GM21390 (cell line): ENCODE data around the gene NPEPL1.

Experiments used
- ATAC-seq: cut with Tn5 transposase; IDR thresholded peaks from one replicate; pipeline ENCODE4 v1.9.1; 2021; ENCODE audit not compliant: unreplicated experiment

The NPEPL1 gene

DNA sequence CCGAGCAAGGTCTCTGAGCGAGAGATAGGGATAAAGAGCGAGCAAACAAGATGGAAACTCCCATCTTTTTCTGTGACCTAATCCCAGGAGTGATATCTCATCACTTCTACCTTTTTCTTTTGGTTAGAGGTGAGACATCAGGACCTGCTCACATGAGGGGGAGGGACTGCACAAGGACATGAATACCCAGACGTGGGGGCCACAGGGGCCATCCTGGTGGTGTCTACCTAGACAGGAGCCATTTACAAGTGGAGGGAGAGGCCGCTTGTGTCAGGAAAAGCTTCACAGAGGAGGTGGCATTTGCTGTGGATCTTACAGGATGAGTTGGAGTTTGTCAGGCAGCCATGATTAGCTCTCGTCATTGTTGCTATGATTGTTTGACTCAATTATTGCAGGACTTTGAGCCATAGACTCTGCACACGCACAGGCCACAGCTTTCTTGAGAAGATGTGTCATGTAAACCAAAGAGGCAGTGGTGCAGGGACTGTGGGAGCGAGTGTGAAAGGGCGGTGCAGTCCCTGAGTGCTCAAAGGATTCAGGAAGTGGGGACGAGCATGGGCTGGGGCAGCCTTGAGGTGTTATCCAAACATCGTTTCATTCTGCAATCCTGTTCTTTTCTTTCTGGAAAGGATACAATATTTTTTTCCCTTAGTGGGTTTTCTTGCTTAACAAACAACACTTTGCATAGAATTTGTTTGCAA is 7.7 kb downstream of the NPEPL1 start:
- ATAC-seq: no peak

DNA sequence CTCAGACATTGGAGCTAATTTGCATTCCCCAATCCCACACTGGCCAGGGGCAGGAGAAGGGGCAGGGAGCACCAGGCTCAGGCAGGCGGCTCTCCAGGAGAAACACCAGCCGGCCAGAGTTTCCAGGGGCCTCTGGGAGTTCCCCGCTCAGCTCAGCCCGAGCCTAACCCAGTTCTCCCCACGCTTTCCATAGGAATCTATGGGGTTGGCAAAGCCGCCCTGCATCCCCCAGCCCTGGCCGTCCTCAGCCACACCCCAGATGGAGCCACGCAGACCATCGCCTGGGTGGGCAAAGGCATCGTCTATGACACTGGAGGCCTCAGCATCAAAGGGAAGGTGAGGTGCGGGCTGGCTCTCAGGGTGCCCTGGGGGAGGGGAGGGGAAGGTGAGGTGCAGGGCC is 8.2 kb downstream of the NPEPL1 start:
- no peak for ATAC-seq

DNA sequence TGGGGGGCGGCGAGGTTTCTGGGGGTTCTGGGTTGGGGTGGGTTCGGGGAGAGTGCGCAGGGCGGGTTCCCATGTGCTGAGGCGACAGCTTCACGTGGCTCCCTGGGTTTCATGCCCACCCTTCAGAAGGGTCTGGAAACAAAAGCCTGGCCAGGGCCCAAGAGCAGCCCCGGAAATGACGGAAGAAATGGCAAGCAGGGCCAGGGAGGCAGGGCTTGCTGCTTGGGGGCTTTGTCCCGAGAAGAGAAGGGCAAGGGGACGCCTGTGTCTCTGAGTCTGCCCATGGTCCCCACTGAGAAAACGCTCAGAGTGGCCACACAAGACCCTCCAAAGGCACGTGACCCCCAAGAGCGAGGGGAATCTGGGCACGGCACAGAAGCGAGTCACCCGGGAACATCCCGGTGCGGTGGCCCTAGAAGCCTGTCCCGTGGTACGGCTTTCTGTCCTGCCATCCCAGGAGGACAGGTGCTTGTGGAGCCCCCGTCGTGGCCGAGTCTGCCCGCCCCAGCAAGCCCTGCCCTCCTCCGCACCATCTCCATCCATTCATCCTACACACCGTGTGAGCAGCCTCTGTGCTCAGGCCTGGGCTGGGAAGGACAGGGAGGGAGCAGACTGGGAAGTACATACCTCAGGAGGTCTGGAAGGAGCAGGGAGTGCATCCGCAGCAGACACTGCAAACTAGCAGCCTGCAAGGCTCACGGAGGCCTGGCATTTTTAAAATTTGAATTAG is 9.0 kb downstream of the NPEPL1 start:
- no peak for ATAC-seq

DNA sequence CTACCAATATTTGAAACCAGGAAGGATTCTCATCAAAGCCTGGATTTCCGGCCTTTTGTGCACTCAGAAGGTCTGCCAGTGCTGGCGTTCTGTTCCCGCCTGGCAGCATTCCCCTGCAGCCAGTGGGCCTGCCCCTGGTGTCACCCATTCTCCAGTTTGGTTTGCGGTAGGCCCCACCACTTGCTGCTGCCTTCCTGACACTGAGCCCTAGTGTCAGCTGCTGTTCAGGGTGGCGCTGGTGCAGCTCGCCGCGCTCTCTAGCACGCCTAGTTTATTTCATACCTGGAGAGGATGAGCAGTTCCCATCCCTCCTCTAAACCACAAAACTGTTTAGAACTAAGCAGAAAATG is 9.5 kb downstream of the NPEPL1 start:
- ATAC-seq: no peak

DNA sequence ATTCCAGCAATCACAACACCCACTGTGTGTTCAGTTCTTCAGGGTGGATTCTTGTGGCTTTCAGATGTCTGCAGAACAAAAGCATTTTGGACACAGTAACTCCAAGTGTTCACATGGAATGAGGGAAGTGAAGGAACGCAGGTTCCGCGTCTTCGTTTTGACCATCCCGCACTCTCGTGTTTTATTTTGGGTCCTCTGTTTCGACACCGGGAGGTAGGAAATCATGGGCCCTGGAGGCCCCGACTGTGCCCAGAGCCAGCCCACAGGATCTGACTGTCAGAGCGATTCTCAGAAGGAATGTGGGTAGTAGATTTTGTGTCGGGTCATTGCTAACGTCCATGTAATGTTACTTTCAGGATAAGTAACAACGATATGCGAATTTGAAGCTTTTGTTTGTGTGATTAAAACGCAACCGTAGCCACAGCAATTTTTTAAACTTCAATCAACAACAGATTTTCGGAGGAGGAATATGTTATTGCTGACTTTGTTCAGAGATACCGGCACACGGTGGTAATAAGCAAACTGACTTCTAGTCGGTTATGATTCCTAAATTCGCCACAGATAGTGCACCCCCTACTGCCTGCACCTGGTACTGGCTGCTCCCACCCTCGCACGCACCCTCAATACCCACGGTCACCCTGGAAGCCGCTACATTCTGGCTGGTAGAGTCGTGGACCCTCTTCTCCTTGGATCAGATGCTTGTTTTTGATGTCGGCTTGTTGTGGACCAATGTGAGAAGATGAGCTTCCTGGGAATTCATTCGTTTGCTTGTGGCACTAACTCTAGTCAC is 10.5 kb downstream of the NPEPL1 start:
- ATAC-seq: no peak

DNA sequence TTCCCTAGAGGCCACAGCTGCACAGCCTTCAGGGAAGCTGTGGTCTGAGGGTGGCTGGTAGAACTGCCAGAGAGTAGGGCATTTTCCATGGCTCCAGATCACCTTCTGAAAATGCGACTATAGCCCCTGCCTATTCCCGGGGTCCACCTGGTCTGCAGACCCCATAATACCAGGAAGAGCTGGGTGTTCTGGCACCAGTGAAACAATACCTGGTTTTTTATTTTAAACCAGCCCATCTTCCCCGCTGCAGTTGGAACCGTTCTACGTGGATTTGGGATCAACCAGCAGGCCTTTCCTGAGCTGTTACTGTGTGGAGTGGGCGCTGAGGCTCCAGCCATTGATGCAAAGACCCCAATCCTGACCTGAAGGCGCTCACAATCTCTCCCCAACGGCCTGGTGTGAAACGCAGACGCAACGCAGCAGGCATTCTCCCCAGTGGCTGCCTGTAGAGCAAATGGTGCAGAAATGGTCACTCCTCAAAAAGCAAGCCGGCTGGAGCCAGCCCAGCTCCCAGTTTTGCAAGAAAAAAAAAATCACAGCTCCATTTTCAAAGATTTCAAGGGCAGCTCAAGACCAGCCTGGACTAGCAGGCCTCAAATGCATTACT is 11.3 kb downstream of the NPEPL1 start:
- no peak for ATAC-seq

DNA sequence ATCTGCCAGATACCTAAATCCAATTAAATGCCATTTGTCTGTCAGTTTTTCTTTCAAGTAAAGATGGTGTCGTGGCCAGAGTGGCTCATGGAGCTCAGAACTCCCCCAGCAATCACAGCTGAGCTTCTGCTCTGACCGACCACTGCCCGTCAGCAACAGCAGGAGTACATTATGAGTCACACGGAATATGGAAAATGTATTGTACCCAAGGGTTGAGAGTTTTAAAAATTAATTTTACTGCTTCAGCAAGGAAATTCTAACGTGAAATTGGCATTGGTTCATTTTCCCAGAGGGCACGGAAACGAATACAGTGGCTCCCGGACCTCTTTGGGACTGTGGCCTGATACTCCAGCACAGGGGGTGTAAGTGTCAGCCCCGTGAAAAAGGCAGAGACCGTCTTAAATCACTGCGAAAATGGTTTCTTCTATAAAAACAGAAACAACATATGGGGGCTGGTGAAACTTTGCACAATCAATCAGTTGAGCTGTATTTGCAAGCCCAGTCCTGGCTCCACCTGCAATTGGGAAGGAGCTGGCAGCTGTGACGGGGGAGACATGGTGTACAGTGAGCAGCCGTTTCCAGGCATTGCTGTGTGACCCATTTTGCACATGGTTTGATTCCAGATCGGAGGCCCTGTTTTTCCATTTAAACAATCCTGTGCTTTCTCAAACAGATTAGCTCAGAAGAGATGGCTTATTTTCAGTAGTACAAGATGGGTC is 12.8 kb downstream of the NPEPL1 start:
- ATAC-seq: no peak

DNA sequence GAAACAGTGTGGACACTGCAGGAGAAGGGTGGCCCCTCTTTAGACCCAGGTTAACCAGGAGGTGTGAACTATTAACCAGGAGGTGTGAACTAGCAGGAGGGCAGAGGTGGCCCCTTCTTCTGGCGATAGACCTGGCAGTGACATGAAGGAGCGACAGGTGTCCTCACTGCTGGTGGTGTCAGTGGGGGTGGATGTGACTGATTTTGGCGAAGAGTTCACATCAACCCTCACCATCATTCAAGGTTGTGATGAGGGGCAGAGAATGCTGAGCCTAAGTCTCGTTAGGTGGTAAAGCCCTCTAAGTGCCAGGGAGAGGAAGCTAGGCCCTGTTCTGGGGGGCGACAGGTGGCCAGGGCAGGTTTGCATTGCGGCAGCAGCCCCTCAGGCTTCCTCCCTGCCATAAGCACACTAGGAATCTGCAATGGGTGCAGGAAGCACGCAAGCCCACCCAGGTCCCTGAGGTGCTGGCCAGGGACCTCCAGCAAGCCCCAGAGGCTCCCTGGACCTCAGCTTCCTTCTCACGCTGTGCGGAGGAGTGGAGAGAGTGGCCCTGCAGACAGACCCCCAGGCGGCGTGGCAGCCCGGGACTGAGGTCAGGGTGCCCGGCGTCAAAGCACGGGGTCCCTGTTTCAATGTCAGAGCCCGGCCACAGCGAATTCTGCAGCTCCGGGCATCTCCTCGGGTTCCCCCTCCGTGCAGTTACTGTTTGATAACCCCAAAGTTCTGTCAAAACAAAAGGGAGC is 13.7 kb downstream of the NPEPL1 start:
- ATAC-seq: no peak

DNA sequence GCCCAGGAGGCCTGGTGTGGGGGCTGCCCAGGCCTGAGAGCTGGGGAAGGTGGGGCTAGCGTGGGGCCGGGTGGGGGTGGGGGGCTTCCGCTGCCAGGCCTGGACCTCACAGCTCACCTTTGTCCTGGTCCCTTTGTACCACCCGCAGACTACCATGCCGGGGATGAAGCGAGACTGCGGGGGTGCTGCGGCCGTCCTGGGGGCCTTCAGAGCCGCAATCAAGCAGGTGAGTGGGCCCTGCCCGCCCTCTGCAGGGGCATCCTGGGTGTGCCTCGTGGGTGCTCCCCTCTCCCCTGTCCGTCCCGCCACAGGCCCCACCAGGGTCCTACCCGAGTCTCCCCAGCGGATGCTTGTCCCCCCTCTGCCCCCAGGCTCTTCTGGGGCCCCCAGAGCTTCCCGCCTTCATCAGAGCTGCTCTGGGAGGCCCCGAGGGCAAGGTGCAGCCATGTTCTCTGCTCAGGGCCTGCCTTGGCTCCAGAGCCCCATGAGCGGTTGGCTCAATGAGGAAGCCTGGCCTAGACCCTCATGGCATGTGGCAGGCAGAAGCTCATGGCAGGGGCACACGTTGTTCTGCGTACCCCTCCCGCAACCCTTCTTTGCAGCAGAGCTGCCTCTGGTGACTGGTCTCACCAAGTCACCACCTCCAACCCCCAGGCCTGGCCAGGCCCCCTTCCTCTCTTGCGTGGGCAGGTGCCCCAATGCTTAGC is 14.5 kb downstream of the NPEPL1 start:
- ATAC-seq: no peak

DNA sequence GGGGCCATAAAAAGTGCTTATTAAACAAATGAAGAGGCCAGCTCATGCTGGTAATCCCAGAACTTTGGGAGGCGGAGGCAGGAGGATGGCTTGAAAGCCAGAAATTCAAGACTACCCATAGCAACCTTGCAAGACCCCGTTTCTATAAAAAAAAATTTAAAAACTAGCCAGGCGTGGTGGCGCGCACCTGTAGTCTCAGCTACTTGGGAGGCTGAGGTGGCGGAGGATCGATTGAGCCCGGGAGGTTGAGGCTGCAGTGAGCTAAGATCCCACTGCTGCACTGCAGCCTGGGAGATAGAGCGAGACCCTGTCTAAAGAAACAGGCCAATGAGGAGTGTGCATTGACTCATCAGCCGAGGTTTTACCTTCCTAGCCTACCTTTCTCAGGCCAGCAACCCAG is 15.2 kb downstream of the NPEPL1 start:
- no peak for ATAC-seq

DNA sequence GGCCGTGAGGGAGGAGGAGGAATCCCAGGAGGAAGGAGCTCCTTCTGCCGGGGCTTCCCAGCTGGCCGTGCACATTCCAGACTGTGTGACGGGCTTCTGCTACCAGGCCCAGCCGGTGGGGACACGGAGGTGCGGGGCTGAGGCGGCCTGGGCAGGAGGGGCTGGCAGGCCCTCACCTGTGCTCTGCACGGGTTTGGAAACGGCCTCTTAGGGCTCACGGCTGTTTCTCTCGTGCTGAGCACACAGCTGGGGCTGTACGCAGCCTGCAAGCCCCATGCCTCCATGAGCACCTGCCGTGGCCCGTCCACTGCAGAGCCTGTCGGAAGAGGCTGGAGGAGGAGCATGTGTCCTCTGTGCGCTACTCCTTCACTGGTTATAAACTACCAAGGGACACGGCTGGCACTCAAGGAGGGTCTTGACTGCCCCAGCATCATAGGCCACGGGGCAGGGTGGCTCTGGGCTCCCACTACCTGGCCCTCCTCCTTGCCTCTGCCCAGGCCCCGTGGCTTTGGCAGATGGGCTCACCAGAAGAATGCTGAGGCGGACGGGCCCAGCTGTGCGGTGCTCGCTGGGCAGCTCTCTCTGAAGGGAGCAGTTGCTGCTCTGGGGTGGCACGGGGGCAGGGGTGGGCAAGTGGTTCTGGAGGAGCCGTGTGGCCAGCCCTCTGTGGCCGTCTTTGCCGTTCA is 15.8 kb downstream of the NPEPL1 start:
- no peak for ATAC-seq

DNA sequence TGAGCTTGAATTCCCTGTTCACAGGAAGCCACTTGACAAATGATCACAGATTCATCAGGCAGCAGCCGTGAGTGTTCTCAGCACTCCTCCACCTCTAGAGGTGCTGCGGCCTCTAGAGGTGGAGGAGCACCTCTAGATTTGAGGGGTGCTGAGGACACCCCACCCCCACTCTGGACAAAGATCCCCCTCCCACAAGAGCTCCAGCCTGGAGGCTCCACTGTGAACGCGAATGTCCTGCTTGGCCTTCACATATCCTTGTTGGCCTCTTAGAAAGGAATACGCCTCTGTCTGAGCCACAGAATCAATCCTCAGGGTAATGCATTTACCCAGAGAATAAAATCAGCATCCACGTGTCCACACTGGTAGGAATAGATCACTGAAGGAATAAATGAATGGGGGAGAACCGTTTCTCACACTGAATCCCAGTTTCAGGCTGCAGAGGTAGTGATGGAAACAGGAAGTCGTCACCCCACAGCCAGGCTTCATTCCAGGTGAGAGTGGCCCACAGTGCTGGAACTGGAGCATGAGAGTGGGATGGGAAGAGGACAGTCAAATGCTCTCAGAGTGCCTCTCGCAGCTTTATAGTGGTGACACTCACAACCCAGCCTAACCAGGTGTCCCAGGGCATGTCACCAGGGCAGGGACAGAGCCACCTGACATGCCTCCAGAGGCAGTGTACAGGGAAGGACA is 16.6 kb downstream of the NPEPL1 start:
- no peak for ATAC-seq

DNA sequence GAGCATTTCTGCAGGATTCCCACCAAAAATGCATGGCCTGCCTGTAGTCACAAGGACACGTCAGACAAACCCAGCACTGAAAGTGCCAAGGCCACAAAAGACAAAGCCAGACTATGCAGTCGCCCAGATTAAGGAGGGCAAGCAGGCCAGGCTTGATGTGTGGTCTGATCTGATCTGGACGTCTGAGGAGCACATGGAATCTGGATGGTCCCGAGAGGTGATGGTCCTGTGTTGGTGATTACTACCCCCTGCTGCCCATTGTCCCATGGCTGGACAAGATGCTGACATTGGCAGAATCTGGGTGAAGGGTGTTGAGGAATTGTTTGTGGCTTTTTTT is 17.1 kb downstream of the NPEPL1 start:
- no peak for ATAC-seq

DNA sequence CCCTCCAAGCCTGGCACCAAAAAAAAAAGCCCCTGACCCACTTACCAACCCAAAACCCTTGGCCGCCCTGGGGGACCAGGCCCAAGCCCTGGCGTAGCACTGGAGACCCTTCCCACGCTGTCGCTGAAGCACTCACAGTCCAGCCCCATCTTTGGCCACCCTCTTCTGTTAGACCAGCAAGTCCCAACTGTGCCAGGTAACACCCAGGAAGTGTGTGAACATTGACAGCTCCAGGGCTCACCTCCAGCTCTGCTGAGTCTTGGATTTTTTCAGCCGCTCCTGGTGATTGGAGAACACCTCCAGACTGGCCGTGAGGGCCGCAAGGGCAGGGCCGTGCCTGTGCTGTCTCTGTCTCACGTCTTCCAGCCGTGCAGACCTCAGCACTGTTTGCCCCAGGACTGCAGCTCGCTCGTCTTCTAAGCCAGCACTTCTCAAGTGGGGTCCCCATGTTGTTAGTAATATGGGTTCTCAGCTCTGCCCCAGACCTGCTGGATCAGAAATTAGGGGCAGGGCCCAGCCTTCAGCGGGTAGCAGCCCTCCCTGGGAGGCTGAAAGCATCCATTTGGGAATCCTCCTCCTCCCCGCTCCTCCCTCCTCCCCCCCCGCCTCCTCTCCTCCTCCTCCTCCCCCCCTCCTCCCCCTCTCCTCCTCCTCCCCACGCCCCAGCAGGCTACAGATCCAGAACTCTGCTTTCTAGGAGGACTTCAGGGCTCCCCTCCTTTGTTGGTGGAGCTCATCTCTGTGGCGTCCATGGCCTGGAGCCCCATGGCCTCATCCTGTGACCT is 18.1 kb downstream of the NPEPL1 start:
- ATAC-seq: no peak

DNA sequence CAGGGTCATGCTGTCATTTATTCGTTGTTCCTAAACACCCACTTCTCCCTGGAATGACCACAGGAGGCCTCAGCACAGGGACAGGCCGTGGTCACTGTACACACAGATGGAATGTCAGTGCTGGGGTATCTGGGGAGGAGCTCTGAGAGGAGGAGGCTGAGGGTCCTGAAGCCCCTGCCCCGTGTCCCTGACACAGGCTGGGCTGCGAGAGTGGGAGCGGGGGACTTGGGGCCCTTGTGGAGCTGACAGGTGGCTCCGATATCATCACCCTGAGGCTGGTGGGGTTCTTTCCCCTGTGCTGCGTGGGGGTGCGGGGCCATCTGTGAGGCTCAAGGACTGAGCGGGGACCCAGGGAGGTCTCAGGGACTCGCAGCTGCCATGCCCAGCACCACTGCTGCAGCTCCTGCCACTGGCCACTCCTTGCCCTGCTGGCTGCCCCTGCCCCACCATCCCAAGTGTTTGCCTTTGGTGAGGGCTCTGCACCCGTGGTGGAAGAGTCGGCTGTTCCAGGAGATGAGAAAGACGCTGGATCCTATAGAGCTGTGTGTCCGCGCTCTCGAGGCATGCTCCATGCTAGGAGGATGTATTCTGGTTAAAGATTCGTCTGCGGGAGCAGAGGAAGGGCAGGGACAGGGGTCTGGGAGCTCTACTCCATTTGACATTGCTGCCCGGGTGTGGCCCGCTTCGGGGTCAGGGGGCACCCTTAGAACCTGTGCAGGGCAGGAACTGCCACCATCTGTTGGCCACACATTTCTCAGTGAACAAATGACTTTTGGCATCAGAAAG is 18.9 kb downstream of the NPEPL1 start:
- no peak for ATAC-seq

DNA sequence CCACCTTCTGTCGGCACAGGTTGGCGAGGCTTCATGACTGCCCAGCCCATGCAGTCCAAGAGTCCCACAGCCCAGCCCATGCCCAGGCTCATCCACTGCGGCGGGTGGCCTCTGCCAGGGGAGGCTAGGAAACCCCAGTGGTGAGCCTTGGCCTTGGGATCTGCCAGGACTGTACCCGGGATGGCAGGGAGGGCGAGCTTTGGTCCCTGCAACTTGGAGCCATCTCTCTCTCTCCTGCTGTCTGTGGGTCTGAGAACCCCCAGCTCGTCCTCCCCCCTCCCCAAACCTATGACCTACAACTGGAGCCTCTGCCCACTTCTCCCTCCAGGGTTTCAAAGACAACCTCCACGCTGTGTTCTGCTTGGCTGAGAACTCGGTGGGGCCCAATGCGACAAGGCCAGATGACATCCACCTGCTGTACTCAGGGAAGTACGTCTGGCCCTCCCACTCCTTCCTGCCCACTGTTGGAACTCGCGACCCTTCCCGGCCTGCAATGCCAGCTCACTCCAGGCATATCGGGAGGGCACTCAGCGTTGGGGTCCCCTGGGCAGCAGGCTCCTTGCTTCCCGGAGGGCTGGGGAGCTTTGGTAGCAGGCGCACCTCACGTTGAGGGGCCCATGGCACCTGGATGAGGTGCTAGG is 19.7 kb downstream of the NPEPL1 start:
- no peak for ATAC-seq
